ENCODE data around the gene MAB21L4. TPM values are rescaled to one million over a fixed set of nuclear protein-coding genes. Genes with fewer than 3 reads are reported as not detected.

MAB21L4 gene
- total RNA-seq, 1 experiment from 2014 or later = 3.0 TPM

GRCh38 chr2:240906141-240906910 is 10.4 kb upstream of the MAB21L4 start, which contains the start of gene CROCC2:
Gene CROCC2 (plus strand): TSS chr2:240906336. CDS start chr2:240906514, 178 bp downstream.
- CTCF ChIA-PET = interaction anchor here (0.6 to 1.1 kb wide), 2 partner anchors 8 to 172 kb away, joined by 3 to 8 read pairs; no protein-coding TSS in a partner anchor

DNA sequence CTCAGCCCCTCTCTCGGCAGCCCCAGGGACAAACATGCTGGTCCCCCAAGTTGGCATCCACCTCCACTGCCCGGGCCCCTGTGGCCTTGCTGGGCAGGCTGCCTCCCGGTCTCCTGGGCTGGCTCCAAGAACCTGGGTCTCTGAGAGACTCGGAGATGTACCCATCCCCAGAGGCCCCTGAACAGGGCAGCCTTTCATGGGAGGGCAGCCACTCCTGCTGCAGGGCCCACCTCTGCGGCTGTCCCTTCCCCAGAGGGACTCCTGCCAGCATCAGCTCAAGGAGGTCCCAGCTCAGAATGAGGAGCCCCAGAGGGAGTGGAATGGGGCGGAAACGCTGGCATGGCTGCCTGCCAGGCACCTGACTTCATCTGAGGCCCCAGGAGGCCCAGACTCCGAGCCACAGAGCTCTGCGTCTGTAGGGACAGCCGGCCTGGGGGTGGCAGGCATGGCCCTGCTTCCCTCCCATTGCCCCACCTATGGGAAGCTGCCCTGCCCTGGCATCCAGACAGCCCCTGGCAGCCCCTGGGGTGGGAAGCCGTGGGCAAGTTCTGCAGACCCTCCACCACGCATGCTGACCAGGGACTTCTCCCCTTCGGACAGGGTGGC is 9.3 kb upstream of the MAB21L4 start:
- Mint-ChIP-seq H3K4me1 (ENCODE audit: low read depth, unreplicated experiment) (peaks cover 10% of the 10 kb centered on the region), H3K27me3 (ENCODE audit: unreplicated experiment) (peaks cover 56% of the 10 kb centered on the region), H3K4me3 (ENCODE audit: low read depth, unreplicated experiment) (no peak overlapping the region), H3K9me3 (ENCODE audit: low read depth, unreplicated experiment) (no peaks in the 10 kb centered on the region), H3K36me3 (ENCODE audit: insufficient read depth, unreplicated experiment) (no peaks in the 10 kb centered on the region), H3K27ac (ENCODE audit: unreplicated experiment) (no peak overlapping the region)
- no TSS peak for BruUV-seq (replicated peaks)
- CTCF ChIA-PET = interaction anchor here (1.0 to 1.1 kb wide), 2 partner anchors 9 kb away, joined by 3 to 8 read pairs; partner anchors contain the start of gene MAB21L4
- TF ChIP-seq, protein P1, sequence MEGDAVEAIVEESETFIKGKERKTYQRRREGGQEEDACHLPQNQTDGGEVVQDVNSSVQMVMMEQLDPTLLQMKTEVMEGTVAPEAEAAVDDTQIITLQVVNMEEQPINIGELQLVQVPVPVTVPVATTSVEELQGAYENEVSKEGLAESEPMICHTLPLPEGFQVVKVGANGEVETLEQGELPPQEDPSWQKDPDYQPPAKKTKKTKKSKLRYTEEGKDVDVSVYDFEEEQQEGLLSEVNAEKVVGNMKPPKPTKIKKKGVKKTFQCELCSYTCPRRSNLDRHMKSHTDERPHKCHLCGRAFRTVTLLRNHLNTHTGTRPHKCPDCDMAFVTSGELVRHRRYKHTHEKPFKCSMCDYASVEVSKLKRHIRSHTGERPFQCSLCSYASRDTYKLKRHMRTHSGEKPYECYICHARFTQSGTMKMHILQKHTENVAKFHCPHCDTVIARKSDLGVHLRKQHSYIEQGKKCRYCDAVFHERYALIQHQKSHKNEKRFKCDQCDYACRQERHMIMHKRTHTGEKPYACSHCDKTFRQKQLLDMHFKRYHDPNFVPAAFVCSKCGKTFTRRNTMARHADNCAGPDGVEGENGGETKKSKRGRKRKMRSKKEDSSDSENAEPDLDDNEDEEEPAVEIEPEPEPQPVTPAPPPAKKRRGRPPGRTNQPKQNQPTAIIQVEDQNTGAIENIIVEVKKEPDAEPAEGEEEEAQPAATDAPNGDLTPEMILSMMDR (IDR thresholded peaks at IDR 0.05; ENCODE audit: unreplicated experiment) = no peak
- intact Hi-C loops (cut with micrococcal nuclease; ENCODE audit: unreplicated experiment) = no loop called here
- peak; percentile 69 for DNase-seq

More at GRCh38 chr2:240906141-240906910, 10.4 kb upstream of the MAB21L4 start, which contains the start of gene CROCC2:
- peaks cover 66% of the 10 kb centered on the region for H3K27me3 Mint-ChIP-seq (ENCODE audit: unreplicated experiment)
- intact Hi-C loops (cut with micrococcal nuclease; ENCODE audit: unreplicated experiment) = no loop called here
- no peaks in the 10 kb centered on the region for H3K9me3 Mint-ChIP-seq (ENCODE audit: low read depth, unreplicated experiment)
- H3K27ac Mint-ChIP-seq (ENCODE audit: unreplicated experiment) = no peak within 1 kb of the TSS
- peaks cover 10% of the 10 kb centered on the region for H3K4me1 Mint-ChIP-seq (ENCODE audit: low read depth, unreplicated experiment)
- no TSS peak for BruUV-seq (replicated peaks)
- DNase-seq = no peak
- TF ChIP-seq, protein P1 (IDR thresholded peaks at IDR 0.05; ENCODE audit: unreplicated experiment) = no peak
- no peaks in the 10 kb centered on the region for H3K36me3 Mint-ChIP-seq (ENCODE audit: insufficient read depth, unreplicated experiment)
- H3K4me3 Mint-ChIP-seq (ENCODE audit: low read depth, unreplicated experiment) = no peak within 1 kb of the TSS

DNA sequence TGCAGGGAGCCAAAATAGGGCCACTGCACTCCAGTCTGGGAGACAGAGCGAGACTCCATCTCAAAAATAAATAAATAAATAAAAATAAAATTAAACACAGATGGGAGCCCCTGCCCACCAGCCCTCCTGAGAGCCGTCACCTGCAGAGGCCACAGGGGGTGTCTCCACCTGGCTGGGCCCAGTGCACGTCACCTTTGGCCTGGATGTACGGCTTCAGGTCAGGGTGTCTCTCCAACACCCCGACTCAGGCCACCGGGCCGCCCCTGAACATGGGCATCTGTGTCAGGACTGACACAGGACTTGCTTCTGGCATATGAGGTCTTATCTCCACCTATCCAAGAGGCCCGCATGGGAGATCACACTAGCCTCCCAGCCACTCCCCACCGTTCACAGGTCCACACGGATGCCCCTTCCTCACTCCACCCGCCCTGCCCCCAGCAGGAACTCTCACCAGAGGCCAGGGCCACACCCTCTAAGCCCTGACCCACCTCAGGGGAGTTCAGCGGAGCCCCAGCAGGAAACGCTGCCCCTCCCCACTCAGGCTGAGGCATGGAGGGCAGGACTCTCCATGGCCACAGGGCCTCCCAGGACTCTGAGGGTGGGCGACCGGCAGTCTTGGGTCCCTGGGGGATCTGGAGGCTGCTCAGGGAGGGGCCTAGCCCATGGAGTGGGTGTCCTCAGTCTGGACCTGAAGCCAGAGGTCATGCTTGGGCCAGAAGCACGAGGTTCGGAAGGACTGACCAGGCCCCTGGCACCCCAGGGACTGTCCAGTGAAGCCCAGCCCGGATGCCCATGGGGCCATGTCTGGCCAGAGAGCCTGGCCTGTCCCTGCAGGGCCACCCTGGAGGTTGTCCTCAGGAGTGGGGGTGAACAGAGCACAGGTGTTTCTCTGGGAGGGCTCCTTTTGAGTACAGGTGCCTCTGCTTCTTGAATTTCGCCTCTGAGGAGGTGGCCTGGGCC is 8.5 kb upstream of the MAB21L4 start:
- Mint-ChIP-seq H3K27ac (ENCODE audit: unreplicated experiment) (no peak overlapping the region), H3K27me3 (ENCODE audit: unreplicated experiment) (peaks cover 48% of the 10 kb centered on the region), H3K9me3 (ENCODE audit: low read depth, unreplicated experiment) (no peaks in the 10 kb centered on the region), H3K4me3 (ENCODE audit: low read depth, unreplicated experiment) (no peak overlapping the region), H3K36me3 (ENCODE audit: insufficient read depth, unreplicated experiment) (no peaks in the 10 kb centered on the region), H3K4me1 (ENCODE audit: low read depth, unreplicated experiment) (peaks cover 10% of the 10 kb centered on the region)
- CTCF ChIA-PET = interaction anchor here (1.0 to 1.1 kb wide), 2 partner anchors 8 to 10 kb away, joined by 3 to 8 read pairs; partner anchors contain the start of gene MAB21L4
- no peak for DNase-seq
- BruUV-seq (replicated peaks) = no TSS peak
- intact Hi-C loops (cut with micrococcal nuclease; ENCODE audit: unreplicated experiment) = no loop called here
- TF ChIP-seq, protein P1 (IDR thresholded peaks at IDR 0.05; ENCODE audit: unreplicated experiment) = no peak
